Parathyroid adenoma (tissue), 2 donors: ENCODE measurements around the gene CYP51A1.

Experiments used
- H2AFZ ChIP-seq: fragments of 300-600 bp; sonication (generic); one replicate; pipeline ENCODE4 v1.7.0; 2017; ENCODE audit warnings: antibody characterized with exemption, mild to moderate bottlenecking
- H3K27ac ChIP-seq: fragments of 300-600 bp; sonication (generic); one replicate; pipeline ENCODE4 v1.7.0; 2017
- H3K27me3 ChIP-seq: fragments of 300-600 bp; sonication (generic); one replicate; pipeline ENCODE4 v1.7.0; 2017; ENCODE audit warnings: low read length; ENCODE audit not compliant: control insufficient read depth, insufficient read depth
- H3K36me3 ChIP-seq: fragments of 300-600 bp; sonication (generic); one replicate; pipeline ENCODE4 v1.7.0; 2017; ENCODE audit warnings: low read length; ENCODE audit not compliant: control insufficient read depth, insufficient read depth
- H3K4me1 ChIP-seq: fragments of 300-600 bp; sonication (generic); one replicate; pipeline ENCODE4 v1.7.0; 2017; ENCODE audit warnings: control low read depth
- H3K4me2 ChIP-seq: fragments of 300-600 bp; sonication (generic); one replicate; pipeline ENCODE4 v1.7.0; 2017; ENCODE audit warnings: low read length
- H3K4me3 ChIP-seq: fragments of 300-600 bp; sonication (generic); one replicate; pipeline ENCODE4 v1.7.0; 2017; ENCODE audit warnings: low read depth, low read length
- H3K79me2 ChIP-seq: fragments of 300-600 bp; sonication (generic); one replicate; pipeline ENCODE4 v1.7.0; 2017; ENCODE audit warnings: control low read depth
- H3K9ac ChIP-seq: fragments of 300-600 bp; sonication (generic); one replicate; pipeline ENCODE4 v1.7.0; 2017; ENCODE audit warnings: mild to moderate bottlenecking
- H3K9me3 ChIP-seq: fragments of 300-600 bp; sonication (generic); one replicate; pipeline ENCODE4 v1.7.0; 2017; ENCODE audit warnings: low read length; ENCODE audit not compliant: control insufficient read depth
- TF ChIP-seq, protein P1 (sequence below): fragments of 300-600 bp; sonication (generic); IDR thresholded peaks from one replicate; pipeline ENCODE4 v1.7.0; 2017; ENCODE audit warnings: antibody characterized with exemption, mild to moderate bottlenecking
- donor health status: primary hyperparathyroidism.

Gene CYP51A1

DNA sequence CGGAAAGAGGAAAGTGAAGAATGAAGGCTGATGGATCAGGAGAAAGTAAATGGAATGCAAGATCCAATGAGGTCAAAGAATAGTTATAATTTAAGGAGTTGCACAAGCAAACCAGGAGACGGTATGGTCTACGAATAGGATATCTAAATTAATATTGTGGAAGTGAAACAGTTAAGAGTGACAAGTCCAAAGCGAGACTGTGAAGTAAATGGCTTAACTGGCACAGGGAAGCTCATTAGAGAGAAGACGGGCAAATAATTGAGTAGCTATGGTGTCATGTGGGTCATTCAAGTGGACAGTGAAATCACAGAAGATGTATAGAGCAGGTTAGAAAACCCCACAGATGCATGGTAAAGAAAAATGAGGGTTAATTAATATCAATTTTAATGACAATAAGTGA lies 3.2 kb downstream of the CYP51A1 start:
- H3K4me1 ChIP-seq: peaks cover 3% of the 10 kb centered on the region
- no peaks in the 10 kb centered on the region for H3K9me3 ChIP-seq
- no peak overlapping the region for H3K4me2 ChIP-seq
- H2AFZ ChIP-seq: no peak overlapping the region
- H3K4me3 ChIP-seq: no peak overlapping the region
- no peaks in the 10 kb centered on the region for H3K27me3 ChIP-seq
- no peak overlapping the region for H3K9ac ChIP-seq
- no peak overlapping the region for H3K27ac ChIP-seq
- H3K79me2 ChIP-seq: peaks cover 4% of the 10 kb centered on the region
- no peaks in the 10 kb centered on the region for H3K36me3 ChIP-seq
- TF ChIP-seq, protein P1, sequence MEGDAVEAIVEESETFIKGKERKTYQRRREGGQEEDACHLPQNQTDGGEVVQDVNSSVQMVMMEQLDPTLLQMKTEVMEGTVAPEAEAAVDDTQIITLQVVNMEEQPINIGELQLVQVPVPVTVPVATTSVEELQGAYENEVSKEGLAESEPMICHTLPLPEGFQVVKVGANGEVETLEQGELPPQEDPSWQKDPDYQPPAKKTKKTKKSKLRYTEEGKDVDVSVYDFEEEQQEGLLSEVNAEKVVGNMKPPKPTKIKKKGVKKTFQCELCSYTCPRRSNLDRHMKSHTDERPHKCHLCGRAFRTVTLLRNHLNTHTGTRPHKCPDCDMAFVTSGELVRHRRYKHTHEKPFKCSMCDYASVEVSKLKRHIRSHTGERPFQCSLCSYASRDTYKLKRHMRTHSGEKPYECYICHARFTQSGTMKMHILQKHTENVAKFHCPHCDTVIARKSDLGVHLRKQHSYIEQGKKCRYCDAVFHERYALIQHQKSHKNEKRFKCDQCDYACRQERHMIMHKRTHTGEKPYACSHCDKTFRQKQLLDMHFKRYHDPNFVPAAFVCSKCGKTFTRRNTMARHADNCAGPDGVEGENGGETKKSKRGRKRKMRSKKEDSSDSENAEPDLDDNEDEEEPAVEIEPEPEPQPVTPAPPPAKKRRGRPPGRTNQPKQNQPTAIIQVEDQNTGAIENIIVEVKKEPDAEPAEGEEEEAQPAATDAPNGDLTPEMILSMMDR: no peak

- H2AFZ ChIP-seq: no peak overlapping the region
- no peak overlapping the region for H3K4me3 ChIP-seq
- H3K4me1 ChIP-seq: no peaks in the 10 kb centered on the region
- no peak overlapping the region for H3K9ac ChIP-seq
- no peaks in the 10 kb centered on the region for H3K27me3 ChIP-seq
- no peak overlapping the region for H3K4me2 ChIP-seq
- H3K36me3 ChIP-seq: peaks cover 3% of the 10 kb centered on the region
- H3K9me3 ChIP-seq: no peaks in the 10 kb centered on the region
- TF ChIP-seq, protein P1: no peak
- H3K27ac ChIP-seq: no peak overlapping the region
- peaks cover 4% of the 10 kb centered on the region for H3K79me2 ChIP-seq
These were observed 12.6 kb downstream of the CYP51A1 start for GRCh38 chr7:92121681-92122080.

DNA sequence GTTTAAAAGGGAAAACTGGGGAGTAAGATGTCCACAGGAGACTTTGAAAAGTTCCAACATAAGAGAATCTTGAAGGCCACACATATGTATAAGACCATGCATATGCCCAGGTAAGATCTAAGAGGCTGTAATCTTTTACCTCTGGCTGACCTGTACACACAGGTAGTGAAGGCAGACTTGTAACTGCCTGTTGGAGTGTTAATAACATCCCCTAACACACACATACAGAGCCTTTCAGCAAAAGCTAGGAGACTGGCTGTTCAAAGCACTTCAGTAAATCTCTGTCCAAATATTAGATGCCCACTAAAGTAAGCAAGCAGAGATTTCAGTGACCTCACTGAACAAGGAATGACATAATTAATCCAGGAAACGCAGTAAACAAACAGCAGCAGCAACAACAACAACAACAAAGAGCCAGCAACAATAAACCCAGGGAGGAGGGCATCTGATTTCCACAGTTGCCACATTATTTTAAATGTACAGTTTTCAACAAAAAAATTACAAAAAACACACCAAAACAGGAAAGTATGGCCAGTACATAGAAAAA lies 15.0 kb downstream of the CYP51A1 start:
- peaks cover 3% of the 10 kb centered on the region for H3K36me3 ChIP-seq
- TF ChIP-seq, protein P1: no peak
- peaks cover 4% of the 10 kb centered on the region for H3K79me2 ChIP-seq
- no peak overlapping the region for H3K4me3 ChIP-seq
- H3K9ac ChIP-seq: no peak overlapping the region
- H3K4me2 ChIP-seq: no peak overlapping the region
- no peak overlapping the region for H3K27ac ChIP-seq
- no peak overlapping the region for H2AFZ ChIP-seq
- H3K9me3 ChIP-seq: no peaks in the 10 kb centered on the region
- no peaks in the 10 kb centered on the region for H3K27me3 ChIP-seq
- no peaks in the 10 kb centered on the region for H3K4me1 ChIP-seq

DNA sequence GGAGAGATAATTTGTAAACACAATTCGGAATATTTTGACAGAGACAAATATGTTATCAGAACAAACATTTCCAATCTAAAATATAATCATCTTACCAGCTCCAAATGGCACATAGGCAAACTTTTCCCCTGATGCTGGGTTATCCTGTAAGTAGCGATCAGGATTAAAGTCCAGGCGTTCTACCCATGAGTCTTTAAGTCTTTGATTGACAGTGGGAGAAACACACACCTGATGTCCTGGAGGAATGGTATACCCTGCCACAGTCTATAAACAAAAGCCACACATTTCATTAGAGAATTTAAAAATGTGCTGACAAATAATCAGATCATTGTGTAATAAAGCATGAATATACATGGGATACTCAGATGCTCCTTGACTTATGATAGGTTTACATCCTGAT lies 17.3 kb downstream of the CYP51A1 start:
- Histone ChIP-seq H3K4me1 (no peaks in the 10 kb centered on the region), H3K27ac (no peak overlapping the region), H3K36me3 (peaks cover 3% of the 10 kb centered on the region), H3K9me3 (no peaks in the 10 kb centered on the region), H3K4me3 (no peak overlapping the region), H3K4me2 (no peak overlapping the region), H3K27me3 (no peaks in the 10 kb centered on the region), H2AFZ (no peak overlapping the region), H3K79me2 (peaks cover 4% of the 10 kb centered on the region), H3K9ac (no peak overlapping the region)
- TF ChIP-seq, protein P1: no peak

- H2AFZ ChIP-seq: no peak overlapping the region
- H3K36me3 ChIP-seq: peaks cover 3% of the 10 kb centered on the region
- H3K9ac ChIP-seq: no peak overlapping the region
- no peaks in the 10 kb centered on the region for H3K79me2 ChIP-seq
- no peaks in the 10 kb centered on the region for H3K9me3 ChIP-seq
- no peak overlapping the region for H3K27ac ChIP-seq
- no peak overlapping the region for H3K4me2 ChIP-seq
- H3K4me1 ChIP-seq: no peaks in the 10 kb centered on the region
- H3K27me3 ChIP-seq: no peaks in the 10 kb centered on the region
- TF ChIP-seq, protein P1: no peak
- H3K4me3 ChIP-seq: no peak overlapping the region
These were observed 18.5 kb downstream of the CYP51A1 start for GRCh38 chr7:92115821-92116220.
